Kidney epithelial cell (primary cell): ENCODE data around the gene TMEM150A. TPM values are rescaled to one million over a fixed set of nuclear protein-coding genes. Genes with fewer than 3 reads are reported as not detected.

Source experiments
- DNase-seq: peaks from one replicate; pipeline ENCODE4 v3.0.0-alpha.2; 2010; ENCODE audit warnings: low read depth
- H3K27me3 ChIP-seq: 2 replicates; pipeline ENCODE4 v1.6.0; 2011; ENCODE audit warnings: low read length; ENCODE audit not compliant: control insufficient read depth, insufficient read depth
- H3K36me3 ChIP-seq: 2 replicates; pipeline ENCODE4 v1.5.1; 2011; ENCODE audit warnings: low read length; ENCODE audit not compliant: control insufficient read depth, insufficient read depth
- H3K4me3 ChIP-seq: 2 replicates; pipeline ENCODE4 v1.5.1; 2011; ENCODE audit warnings: low read depth, mild to moderate bottlenecking, control low read depth, low read length
- total RNA-seq: library from RNA; depleted of rRNA; stranded (reverse); fragments of >200 nt; gene quantifications from 2 replicates; pipeline ENCODE4 v1.2.3, GENCODE V29; 2015
- TF ChIP-seq, protein P1 (sequence below): IDR thresholded peaks from 2 replicates; pipeline ENCODE4 v1.5.1; 2011; ENCODE audit warnings: mild to moderate bottlenecking, moderate library complexity, low read length, control low read depth, inconsistent platforms; ENCODE audit not compliant: insufficient read depth, poor library complexity, severe bottlenecking

Gene TMEM150A
- total RNA-seq, 1 donor from 2014 or later = 19.1 TPM

DNA sequence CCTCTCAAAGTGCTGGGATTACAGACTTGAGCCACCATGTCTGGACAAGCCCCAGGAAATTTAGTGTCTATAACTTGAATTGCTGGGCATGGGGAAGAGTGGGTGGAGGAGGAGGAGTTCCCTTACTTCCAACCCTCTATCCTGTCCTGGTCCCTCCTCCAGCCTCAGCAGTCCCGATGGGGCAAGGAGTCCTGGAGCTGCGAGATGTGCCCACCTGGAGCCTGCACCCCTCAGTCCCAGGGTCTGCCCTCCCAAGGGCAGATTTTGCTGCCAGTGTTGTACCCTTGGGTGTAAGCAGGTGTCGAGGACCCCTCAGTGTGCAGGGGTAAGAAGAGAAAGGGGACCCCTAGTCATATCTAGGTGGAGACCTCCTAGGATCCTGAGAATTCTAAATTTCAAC, 22.3 kb downstream of the TMEM150A start:
- Histone ChIP-seq H3K27me3 (no peaks in the 10 kb centered on the region), H3K4me3 (no peak overlapping the region), H3K36me3 (no peaks in the 10 kb centered on the region)
- TF ChIP-seq, protein P1, sequence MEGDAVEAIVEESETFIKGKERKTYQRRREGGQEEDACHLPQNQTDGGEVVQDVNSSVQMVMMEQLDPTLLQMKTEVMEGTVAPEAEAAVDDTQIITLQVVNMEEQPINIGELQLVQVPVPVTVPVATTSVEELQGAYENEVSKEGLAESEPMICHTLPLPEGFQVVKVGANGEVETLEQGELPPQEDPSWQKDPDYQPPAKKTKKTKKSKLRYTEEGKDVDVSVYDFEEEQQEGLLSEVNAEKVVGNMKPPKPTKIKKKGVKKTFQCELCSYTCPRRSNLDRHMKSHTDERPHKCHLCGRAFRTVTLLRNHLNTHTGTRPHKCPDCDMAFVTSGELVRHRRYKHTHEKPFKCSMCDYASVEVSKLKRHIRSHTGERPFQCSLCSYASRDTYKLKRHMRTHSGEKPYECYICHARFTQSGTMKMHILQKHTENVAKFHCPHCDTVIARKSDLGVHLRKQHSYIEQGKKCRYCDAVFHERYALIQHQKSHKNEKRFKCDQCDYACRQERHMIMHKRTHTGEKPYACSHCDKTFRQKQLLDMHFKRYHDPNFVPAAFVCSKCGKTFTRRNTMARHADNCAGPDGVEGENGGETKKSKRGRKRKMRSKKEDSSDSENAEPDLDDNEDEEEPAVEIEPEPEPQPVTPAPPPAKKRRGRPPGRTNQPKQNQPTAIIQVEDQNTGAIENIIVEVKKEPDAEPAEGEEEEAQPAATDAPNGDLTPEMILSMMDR = no peak
- no peak for DNase-seq

DNA sequence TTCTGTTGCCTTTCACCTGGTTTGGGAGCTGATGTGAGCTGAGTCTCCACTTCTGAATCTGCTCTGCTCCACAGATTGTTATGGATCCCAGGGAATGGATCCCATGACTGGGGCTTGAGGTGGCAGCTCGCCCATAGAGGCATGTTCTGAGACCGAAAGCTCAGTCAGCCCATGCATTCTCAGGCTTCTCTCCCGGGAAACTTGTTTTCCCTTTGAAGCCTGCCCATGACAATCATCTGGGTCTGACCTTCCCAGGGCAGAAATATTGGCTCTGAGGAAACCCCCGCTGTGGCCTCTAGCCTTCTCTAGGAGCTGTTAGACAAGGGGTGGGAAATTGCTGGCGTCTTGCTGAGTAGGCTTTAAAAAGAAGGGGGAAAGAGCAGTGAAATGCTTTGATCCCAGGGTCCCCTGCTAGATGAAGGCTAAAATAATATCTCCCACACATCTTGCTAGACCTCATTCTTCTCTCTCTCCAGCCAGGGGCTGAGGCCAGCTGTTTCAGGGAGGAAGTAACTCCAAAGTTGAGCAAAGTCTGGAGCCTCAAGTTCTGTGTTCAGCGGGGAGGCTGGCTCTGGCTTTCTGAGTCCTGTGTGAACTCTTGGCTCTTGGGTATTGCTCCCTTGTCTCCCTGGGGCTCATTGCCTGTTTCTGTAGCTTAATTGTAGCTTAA, 23.1 kb downstream of the TMEM150A start:
- TF ChIP-seq, protein P1 = no peak
- DNase-seq = no peak

DNA sequence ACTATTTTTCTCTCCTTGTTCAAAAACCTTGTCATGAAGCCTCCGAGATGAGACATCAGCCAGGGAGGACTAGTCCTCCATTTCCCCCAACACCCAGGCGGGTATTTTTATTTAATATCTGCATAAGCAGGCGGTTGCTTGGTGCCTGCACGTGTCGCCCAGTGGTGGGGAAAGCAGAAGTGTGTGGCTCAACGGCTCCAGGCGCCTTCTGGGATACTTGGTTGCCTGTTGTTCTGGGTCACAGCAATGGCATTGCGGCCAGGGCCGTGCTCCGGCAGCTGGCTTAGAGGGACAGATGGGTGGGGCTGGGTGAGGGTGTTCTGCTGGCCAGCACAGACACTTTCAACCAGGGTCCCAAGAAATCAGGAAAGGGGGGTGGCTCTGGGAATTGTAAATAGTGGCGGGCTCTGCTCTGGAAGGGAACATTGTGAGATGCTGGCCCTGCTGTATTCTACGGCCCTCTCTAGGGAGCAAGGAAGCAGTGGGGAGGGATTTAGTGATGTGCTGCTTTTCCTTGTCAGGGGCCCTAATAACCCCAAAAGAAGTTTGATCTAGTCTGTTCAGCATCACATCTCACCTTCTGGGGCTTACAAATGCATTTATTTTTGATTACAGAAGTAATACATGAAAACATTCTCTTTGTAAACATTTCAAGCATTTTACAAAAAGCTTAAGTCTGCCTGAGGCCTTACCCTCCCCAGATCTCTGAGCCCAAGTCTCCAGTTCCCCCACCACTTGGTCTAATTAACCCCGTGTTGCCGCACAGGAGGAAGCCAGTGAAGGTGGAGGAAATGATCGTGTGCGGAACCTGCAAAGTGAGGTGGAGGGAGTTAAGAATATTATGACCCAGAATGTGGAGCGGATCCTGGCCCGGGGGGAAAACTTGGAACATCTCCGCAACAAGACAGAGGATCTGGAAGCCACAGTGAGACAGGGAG, 24.0 kb downstream of the TMEM150A start:
- H3K4me3 ChIP-seq = peak overlapping the region; percentile 51
- no peak for DNase-seq
- TF ChIP-seq, protein P1 = no peak
- no peaks in the 10 kb centered on the region for H3K27me3 ChIP-seq
- no peaks in the 10 kb centered on the region for H3K36me3 ChIP-seq

More for the DNA sequence above, 23.1 kb downstream of the TMEM150A start:
- Histone ChIP-seq H3K36me3 (no peaks in the 10 kb centered on the region), H3K4me3 (no peak overlapping the region), H3K27me3 (no peaks in the 10 kb centered on the region)

DNA sequence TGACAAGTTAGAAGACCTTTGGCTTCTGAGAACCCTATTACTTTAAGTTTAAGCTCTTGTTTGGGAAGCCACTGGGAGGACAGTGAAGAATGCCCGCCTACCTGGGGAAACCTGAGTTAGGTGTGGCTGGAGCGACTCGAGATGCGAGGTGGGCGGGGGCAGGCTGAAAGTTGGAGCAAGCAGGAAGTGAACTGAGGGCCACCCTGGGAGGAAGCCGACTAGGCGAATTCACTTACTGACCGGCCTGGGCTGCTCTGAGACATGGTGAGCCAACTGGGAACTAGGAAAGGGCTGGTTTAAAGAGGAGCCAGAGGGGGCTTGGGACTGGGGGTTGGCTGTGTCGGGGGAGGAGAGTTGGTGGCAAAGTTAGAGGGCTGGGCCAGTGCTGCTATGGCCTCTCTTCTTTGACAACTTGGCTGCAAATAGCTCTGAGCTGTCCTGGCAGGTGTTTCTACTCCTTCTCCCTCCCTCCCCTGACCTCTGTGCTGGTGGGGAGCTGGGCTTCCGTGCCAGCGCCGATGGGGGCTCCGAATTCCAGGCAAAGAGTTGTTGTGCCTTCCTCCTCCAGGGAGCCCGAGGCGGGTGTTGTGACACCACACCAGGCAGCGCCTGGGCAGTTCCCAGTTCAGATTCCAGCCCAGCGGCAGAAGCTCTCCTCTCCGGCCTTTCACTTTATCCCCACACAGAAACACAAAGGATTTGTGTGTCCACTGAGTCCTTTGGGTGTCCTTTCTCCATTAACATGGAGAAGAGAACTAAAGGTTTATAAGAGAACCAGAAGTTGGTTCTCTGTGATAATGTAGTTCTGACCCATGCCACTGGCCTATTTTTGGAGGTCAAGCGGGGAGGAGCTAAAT, 24.9 kb downstream of the TMEM150A start, which contains the start of gene VAMP8:
Gene VAMP8 (plus strand): TSS at position 201 of the 857 bp plus-strand sequence. CDS start 61 bp downstream, at position 262.
- Histone ChIP-seq H3K4me3 (peak within 1 kb of the TSS; percentile 51), H3K36me3 (no peaks in the 10 kb centered on the region), H3K27me3 (no peaks in the 10 kb centered on the region)
- TF ChIP-seq, protein P1 = no peak
- peak; percentile 16 for DNase-seq

DNA sequence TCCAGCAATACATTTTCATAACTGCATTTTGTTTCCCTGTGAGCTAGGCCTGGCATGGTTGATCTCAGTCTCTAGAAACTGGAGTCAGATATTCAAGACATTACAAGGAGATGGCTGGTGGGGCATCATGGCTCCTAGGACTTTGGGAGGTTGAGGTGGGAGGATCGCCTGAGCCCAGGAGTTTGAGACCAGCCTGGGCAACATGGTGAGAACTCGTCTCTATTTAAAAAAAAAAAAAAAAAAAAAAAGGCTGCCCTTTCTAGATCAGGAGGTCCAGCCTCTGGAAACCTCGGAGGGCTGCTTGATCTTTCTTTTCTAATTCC, 25.5 kb downstream of the TMEM150A start:
- no peak overlapping the region for H3K4me3 ChIP-seq
- no peaks in the 10 kb centered on the region for H3K27me3 ChIP-seq
- DNase-seq = no peak
- no peaks in the 10 kb centered on the region for H3K36me3 ChIP-seq
- TF ChIP-seq, protein P1 = no peak
